MCF 10A (cell line): ENCODE results near the gene PPIL1. TPM values are rescaled to one million over a fixed set of nuclear protein-coding genes. Genes with fewer than 3 reads are reported as not detected.
A peak's percentile ranks its signal among the peaks of the same experiment; 100 is the strongest.

Experiments
- BruUV-seq: library from RNA; stranded (reverse); fragments of 400-500 nt; replicated peaks from 2 replicates; lab custom pipeline; 2021; lab: Mats Ljungman, UMichigan
- CTCF ChIA-PET: fragments of 300-600 bp; sonication (Branson Sonifier 250); formaldehyde crosslinking; extraction: SDS; loops from one replicate; lab custom pipeline; 2021; ENCODE audit warnings: antibody characterized with exemption, inconsistent platforms; lab: Yijun Ruan, JAX
- POLR2A ChIA-PET: fragments of 300-600, 350-650 bp; sonication (Branson Sonifier 250); formaldehyde crosslinking; extraction: SDS; loops from one replicate; lab custom pipeline; 2020; ENCODE audit warnings: antibody characterized with exemption, inconsistent platforms; lab: Yijun Ruan, JAX
- DNase-seq: peaks from one replicate; pipeline ENCODE4 v3.0.0-alpha.2; 2018; ENCODE audit not compliant: unreplicated experiment
- H3K27ac Mint-ChIP-seq: one replicate; pipeline ENCODE4 v1.8.0; 2022; ENCODE audit warnings: mild to moderate bottlenecking, low read depth, mixed read lengths; ENCODE audit not compliant: unreplicated experiment
- H3K27me3 Mint-ChIP-seq: one replicate; pipeline ENCODE4 v1.8.0; 2022; ENCODE audit warnings: mixed read lengths; ENCODE audit not compliant: insufficient read depth, unreplicated experiment
- H3K36me3 Mint-ChIP-seq: one replicate; pipeline ENCODE4 v1.8.0; 2022; ENCODE audit warnings: mild to moderate bottlenecking, moderate library complexity, mixed read lengths; ENCODE audit not compliant: insufficient read depth, unreplicated experiment
- H3K4me1 Mint-ChIP-seq: one replicate; pipeline ENCODE4 v1.8.0; 2022; ENCODE audit warnings: mixed read lengths; ENCODE audit not compliant: insufficient read depth, unreplicated experiment
- H3K4me3 Mint-ChIP-seq: one replicate; pipeline ENCODE4 v1.8.0; 2022; ENCODE audit warnings: mild to moderate bottlenecking, moderate library complexity, mixed read lengths; ENCODE audit not compliant: unreplicated experiment
- H3K9me3 Mint-ChIP-seq: one replicate; pipeline ENCODE4 v1.8.0; 2022; ENCODE audit warnings: mixed read lengths; ENCODE audit not compliant: unreplicated experiment
- intact Hi-C: fragments of 100-400 bp; cut with micrococcal nuclease; formaldehyde crosslinking; loops from 2 replicates; pipeline ENCODE4 v1.14.1; 2022
- total RNA-seq: library from RNA; stranded (reverse); gene quantifications from 2 replicates; pipeline ENCODE4 v1.2.3, GENCODE V29; 2022
- TF ChIP-seq, protein P1 (sequence below): fragments of 200-600 bp; IDR thresholded peaks from one replicate; pipeline ENCODE4 v1.8.0; 2022; ENCODE audit warnings: antibody characterized with exemption, mild to moderate bottlenecking; ENCODE audit not compliant: unreplicated experiment

Gene PPIL1
- total RNA-seq, 1 experiment from 2014 or later: 54.9 TPM

DNA sequence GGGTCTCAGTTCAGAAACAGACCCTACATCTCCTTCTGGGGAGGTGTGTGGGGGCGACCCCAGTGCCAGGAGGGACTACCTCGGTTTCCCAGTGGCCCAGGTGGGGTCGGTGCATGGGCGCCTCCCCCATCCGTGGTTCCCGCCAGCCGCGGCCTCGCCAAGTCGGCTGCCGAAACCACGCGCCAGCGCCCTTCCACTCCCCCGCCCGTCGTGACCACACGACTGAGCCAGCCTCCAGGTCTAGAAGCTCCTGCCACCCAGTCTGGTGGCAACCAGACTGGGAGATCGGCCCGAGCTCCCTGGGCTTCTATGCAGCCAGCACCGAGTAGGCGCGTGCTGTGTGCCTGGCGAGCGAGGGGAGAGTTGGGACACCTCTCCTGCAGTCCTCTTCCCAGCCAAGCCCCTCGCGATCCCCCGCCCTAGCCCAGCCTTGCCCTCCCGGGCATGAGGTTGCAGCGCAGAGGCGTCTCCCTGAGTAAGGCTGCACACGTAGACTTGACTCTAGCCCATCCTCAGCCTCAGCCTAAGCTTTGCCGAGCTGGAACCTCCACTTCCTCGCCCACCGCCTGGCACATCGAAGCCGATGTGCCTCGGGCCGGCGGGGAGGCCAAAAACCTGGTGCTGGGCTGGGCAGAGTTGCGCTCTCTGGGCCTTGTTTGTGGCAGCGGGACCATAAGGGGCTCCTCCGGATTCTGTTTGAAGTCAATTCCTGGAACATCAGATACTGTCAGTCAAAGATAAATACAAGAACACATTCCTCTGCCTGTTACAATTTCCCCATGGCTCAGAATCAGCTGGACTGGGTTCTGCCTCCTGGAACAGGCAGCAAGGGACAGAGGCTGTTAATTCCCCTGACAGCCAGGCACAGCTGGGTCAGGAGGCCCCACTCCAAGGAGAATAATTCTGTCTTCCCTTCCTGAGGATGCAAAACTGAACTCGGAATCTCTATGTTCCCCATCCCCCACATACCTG lies 33.9 kb downstream of the PPIL1 start:
- intact Hi-C loops: no loop called here
- BruUV-seq: no TSS peak
- DNase-seq: no peak
- H3K4me3 Mint-ChIP-seq: peak overlapping the region; percentile 51
- no peaks in the 10 kb centered on the region for H3K9me3 Mint-ChIP-seq
- ChIA-PET POLR2A (interaction anchor here (0.6 kb wide), 1 partner anchor 209 kb away, joined by 3 read pairs; no protein-coding TSS in a partner anchor), CTCF (interaction anchor here (0.6 to 1.2 kb wide), 3 partner anchors 10 to 75 kb away, joined by 3 read pairs; no protein-coding TSS in a partner anchor)
- H3K27me3 Mint-ChIP-seq: peaks cover 15% of the 10 kb centered on the region
- H3K36me3 Mint-ChIP-seq: no peaks in the 10 kb centered on the region
- H3K27ac Mint-ChIP-seq: no peak overlapping the region
- TF ChIP-seq, protein P1, sequence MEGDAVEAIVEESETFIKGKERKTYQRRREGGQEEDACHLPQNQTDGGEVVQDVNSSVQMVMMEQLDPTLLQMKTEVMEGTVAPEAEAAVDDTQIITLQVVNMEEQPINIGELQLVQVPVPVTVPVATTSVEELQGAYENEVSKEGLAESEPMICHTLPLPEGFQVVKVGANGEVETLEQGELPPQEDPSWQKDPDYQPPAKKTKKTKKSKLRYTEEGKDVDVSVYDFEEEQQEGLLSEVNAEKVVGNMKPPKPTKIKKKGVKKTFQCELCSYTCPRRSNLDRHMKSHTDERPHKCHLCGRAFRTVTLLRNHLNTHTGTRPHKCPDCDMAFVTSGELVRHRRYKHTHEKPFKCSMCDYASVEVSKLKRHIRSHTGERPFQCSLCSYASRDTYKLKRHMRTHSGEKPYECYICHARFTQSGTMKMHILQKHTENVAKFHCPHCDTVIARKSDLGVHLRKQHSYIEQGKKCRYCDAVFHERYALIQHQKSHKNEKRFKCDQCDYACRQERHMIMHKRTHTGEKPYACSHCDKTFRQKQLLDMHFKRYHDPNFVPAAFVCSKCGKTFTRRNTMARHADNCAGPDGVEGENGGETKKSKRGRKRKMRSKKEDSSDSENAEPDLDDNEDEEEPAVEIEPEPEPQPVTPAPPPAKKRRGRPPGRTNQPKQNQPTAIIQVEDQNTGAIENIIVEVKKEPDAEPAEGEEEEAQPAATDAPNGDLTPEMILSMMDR: no peak
- H3K4me1 Mint-ChIP-seq: no peaks in the 10 kb centered on the region

DNA sequence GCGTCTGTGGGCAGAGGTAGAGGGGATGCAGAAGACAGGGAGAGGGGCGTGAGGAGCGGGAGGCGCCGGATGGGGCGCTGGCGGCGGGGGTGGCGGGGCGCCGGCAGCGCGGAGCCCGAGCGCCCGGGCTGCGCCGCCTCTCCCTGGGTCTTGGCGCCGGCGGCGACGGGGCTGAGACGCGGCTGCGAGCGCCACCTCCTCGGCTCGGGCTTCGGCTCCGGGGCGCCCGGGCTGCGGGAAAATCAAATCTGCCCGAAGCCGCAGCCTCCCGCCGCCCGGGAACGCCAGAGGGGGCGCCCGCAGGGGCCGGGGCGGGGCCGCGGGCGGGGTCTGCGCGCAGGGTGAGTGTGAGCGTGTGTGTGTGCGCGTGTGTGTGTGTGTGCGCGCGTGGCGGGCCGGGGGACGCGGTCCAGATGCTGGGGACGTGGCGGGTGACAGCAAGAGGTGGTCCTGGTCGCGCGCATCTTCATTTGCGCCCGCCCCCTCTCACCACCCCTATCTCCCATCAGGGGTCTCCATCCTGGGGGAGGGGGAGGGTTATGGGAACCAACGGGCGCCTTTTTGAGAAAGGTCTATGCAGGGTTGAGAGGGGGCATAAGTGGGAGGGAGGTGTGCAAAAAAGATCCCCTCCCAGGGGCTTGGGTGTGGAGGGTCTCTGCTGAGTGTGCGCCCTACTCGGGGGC lies 34.7 kb downstream of the PPIL1 start:
- no peaks in the 10 kb centered on the region for H3K36me3 Mint-ChIP-seq
- TF ChIP-seq, protein P1: no peak
- H3K4me3 Mint-ChIP-seq: peak overlapping the region; percentile 51
- intact Hi-C loops: no loop called here
- CTCF ChIA-PET: interaction anchor here (1.2 kb wide), 1 partner anchor 11 kb away, joined by 3 read pairs; no protein-coding TSS in a partner anchor
- H3K9me3 Mint-ChIP-seq: no peaks in the 10 kb centered on the region
- H3K4me1 Mint-ChIP-seq: no peaks in the 10 kb centered on the region
- DNase-seq: no peak
- POLR2A ChIA-PET: no interaction called here
- no TSS peak for BruUV-seq
- no peak overlapping the region for H3K27ac Mint-ChIP-seq
- peaks cover 15% of the 10 kb centered on the region for H3K27me3 Mint-ChIP-seq

DNA sequence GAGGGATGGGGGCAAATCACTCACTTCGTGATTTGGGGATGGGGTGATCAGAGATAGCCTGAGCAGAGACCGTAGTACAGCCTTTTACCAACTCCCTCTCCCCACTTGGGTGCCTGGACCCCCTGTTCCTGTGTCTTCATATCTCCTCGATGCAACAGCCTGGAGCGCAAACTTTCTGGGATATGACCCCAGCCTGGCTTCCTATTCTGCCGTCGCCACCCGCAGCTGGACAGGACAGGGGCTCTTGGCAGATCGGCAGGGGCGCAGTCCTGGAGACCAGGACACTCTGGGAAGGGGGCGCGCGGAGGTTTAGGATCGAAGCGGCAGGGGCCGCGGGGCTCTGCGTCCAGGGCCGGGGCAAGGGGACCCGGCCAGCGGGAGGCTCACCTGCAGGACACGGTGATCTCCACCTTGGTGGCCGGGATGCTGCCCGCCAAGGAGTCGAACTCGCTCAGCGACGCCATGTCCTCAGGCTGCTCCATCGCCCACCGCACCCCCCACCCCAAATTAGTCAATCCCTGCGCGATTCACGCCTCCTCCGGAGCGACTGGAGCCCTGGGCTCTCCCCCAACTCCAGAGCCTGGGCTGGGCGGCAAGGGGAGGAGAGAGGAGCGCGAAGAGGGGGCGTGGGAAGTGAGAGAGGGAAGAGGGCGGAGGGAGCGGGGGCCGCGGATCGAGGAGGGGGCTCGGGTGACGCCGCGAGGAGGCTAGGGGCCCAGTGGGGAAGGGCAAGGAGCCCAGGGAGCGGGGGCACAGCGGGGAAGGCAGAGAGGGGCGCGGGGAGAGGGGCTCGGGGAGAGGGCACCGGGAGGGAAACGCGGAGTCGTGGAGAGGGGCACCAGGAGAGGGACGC lies 35.5 kb downstream of the PPIL1 start, which contains the start of gene CPNE5:
TSS of gene CPNE5 (minus strand) at position 549 of the 853 bp plus-strand sequence. CDS start at position 482, 67 bp downstream.
- H3K9me3 Mint-ChIP-seq: no peaks in the 10 kb centered on the region
- intact Hi-C loops: no loop called here
- H3K36me3 Mint-ChIP-seq: no peaks in the 10 kb centered on the region
- no peak within 1 kb of the TSS for H3K27ac Mint-ChIP-seq
- TF ChIP-seq, protein P1: no peak
- H3K27me3 Mint-ChIP-seq: peaks cover 15% of the 10 kb centered on the region
- H3K4me3 Mint-ChIP-seq: peak within 1 kb of the TSS; percentile 51
- CTCF ChIA-PET: no interaction called here
- H3K4me1 Mint-ChIP-seq: no peaks in the 10 kb centered on the region
- no peak for DNase-seq
- POLR2A ChIA-PET: no interaction called here
- BruUV-seq: no TSS peak
